Caco-2 (cell line): ENCODE measurements around the gene CRYZ. TPM values are rescaled to one million over a fixed set of nuclear protein-coding genes. Genes with fewer than 3 reads are reported as not detected.
"Not testable (repeated sequence)": the region's sequence is repeated elsewhere in the genome, so short reads cannot be mapped to it uniquely, and the experiment has no call there.

Source experiments
- BruUV-seq: library from RNA; stranded (reverse); fragments of 400-500 nt; replicated peaks from 2 replicates; lab custom pipeline; 2021; lab: Mats Ljungman, UMichigan
- CTCF ChIA-PET: fragments of 300-600 bp; sonication (Branson Sonifier 250); formaldehyde crosslinking; loops from one replicate; lab custom pipeline; 2022; ENCODE audit warnings: antibody characterized with exemption; lab: Charles Lee
- POLR2A ChIA-PET: fragments of 300-600 bp; sonication (Branson Sonifier 250); formaldehyde crosslinking; loops from one replicate; lab custom pipeline; 2022; ENCODE audit warnings: antibody characterized with exemption; lab: Charles Lee
- DNase-seq, 2 experiments: peaks; one replicate each; pipeline versions ENCODE4 v3.0.0 to v3.0.0-alpha.2; 2020 to 2022
- H3K27me3 ChIP-seq: replicated peaks from 2 replicates; pipeline ENCODE4 v1.6.0; 2011; ENCODE audit warnings: low read length; ENCODE audit not compliant: control insufficient read depth, insufficient read depth
- H3K36me3 ChIP-seq: 2 replicates; pipeline ENCODE4 v1.5.1; 2011; ENCODE audit warnings: low read length; ENCODE audit not compliant: control insufficient read depth, insufficient read depth
- H3K4me1 ChIP-seq: fragments of 250-450 bp; sonication (Bioruptor Pico); 2 replicates; pipeline ENCODE4 v1.5.1; 2020; ENCODE audit warnings: mild to moderate bottlenecking
- H3K4me3 ChIP-seq: 2 replicates; pipeline ENCODE4 v1.5.1; 2011; ENCODE audit warnings: low read depth, mild to moderate bottlenecking, control low read depth, low read length
- H3K9me3 ChIP-seq: fragments of 250-450 bp; sonication (Bioruptor Pico); 2 replicates; pipeline ENCODE4 v1.5.1; 2020; ENCODE audit warnings: mild to moderate bottlenecking, moderate library complexity
- H3K27ac Mint-ChIP-seq: one replicate; pipeline ENCODE4 v1.8.0; 2022; ENCODE audit warnings: mixed read lengths; ENCODE audit not compliant: unreplicated experiment
- H3K27me3 Mint-ChIP-seq: one replicate; pipeline ENCODE4 v1.8.0; 2022; ENCODE audit warnings: mixed read lengths; ENCODE audit not compliant: insufficient read depth, unreplicated experiment
- H3K36me3 Mint-ChIP-seq: one replicate; pipeline ENCODE4 v1.8.0; 2022; ENCODE audit warnings: mild to moderate bottlenecking, mixed read lengths; ENCODE audit not compliant: insufficient read depth, unreplicated experiment
- H3K4me1 Mint-ChIP-seq: one replicate; pipeline ENCODE4 v1.8.0; 2022; ENCODE audit warnings: low read depth, mixed read lengths; ENCODE audit not compliant: unreplicated experiment
- H3K4me3 Mint-ChIP-seq: one replicate; pipeline ENCODE4 v1.8.0; 2022; ENCODE audit warnings: mild to moderate bottlenecking, moderate library complexity, mixed read lengths; ENCODE audit not compliant: unreplicated experiment
- H3K9me3 Mint-ChIP-seq: one replicate; pipeline ENCODE4 v1.8.0; 2022; ENCODE audit warnings: mixed read lengths; ENCODE audit not compliant: unreplicated experiment
- CTCF ChIP-seq, 2 experiments: fragments of 200-600 bp in 1 of 2; IDR thresholded peaks; 1 replicate in 1 of 2; 2 replicates in 1 of 2; pipeline versions ENCODE4 v1.5.1 to v1.8.0; 2011 to 2022; ENCODE audit warnings: antibody characterized with exemption in 1 of 2, control low read depth in 1 of 2, inconsistent platforms in 1 of 2, low read depth in 1 of 2, low read length in 1 of 2, mild to moderate bottlenecking in 1 of 2, moderate library complexity in 1 of 2; ENCODE audit not compliant: insufficient read depth in 1 of 2, severe bottlenecking in 1 of 2, unreplicated experiment in 1 of 2
- intact Hi-C: fragments of 100-400 bp; cut with micrococcal nuclease; formaldehyde crosslinking; loops from one replicate; pipeline ENCODE4 v1.10.0; 2022; ENCODE audit not compliant: unreplicated experiment
- total RNA-seq: library from RNA; stranded (reverse); gene quantifications from 2 replicates; pipeline ENCODE4 v1.2.3, GENCODE V29; 2022

The CRYZ gene
- total RNA-seq, 1 experiment from 2014 or later: 54.3 TPM

- Histone ChIP-seq H3K4me1 (no peaks in the 10 kb centered on the region), H3K4me3 (no peak overlapping the region), H3K36me3 (no peaks in the 10 kb centered on the region; the same call in none of the 2 replicates), H3K27me3 (no peaks in the 10 kb centered on the region), H3K9me3 (no peaks in the 10 kb centered on the region)
- ChIA-PET CTCF (no interaction called here), POLR2A (no interaction called here)
- H3K27ac Mint-ChIP-seq: no peak overlapping the region
- intact Hi-C loops: no loop called here
- H3K4me3 Mint-ChIP-seq: no peak overlapping the region
- H3K36me3 Mint-ChIP-seq: peaks cover 19% of the 10 kb centered on the region
- no peak for DNase-seq
- no peaks in the 10 kb centered on the region for H3K4me1 Mint-ChIP-seq
- no TSS peak for BruUV-seq
- no peak for TF ChIP-seq CTCF (IDR thresholded peaks at IDR 0.05; ENCODE audit: insufficient read depth in 1 of 2, low read depth in 1 of 2, low read length in 1 of 2, severe bottlenecking in 1 of 2, unreplicated experiment in 1 of 2)
- no peaks in the 10 kb centered on the region for H3K9me3 Mint-ChIP-seq
- H3K27me3 Mint-ChIP-seq: no peaks in the 10 kb centered on the region
Measured at GRCh38 chr1:74737333-74737732, 4.5 kb upstream of the CRYZ start.

GRCh38 chr1:74733604-74734484 is 994 bp upstream of the CRYZ start:
- peaks cover 15% of the 10 kb centered on the region for H3K36me3 Mint-ChIP-seq
- peak in 1 of 2 experiments; percentile 57 for DNase-seq
- Histone ChIP-seq H3K9me3 (no peaks in the 10 kb centered on the region), H3K4me3 (peak overlapping the region; percentile 63), H3K27me3 (no peaks in the 10 kb centered on the region), H3K36me3 (no peaks in the 10 kb centered on the region; the same call in 1 of the 2 replicates), H3K4me1 (peaks cover 15% of the 10 kb centered on the region; the same call in 1 of the 2 replicates)
- TF ChIP-seq CTCF (IDR thresholded peaks at IDR 0.05; ENCODE audit: insufficient read depth in 1 of 2, low read depth in 1 of 2, low read length in 1 of 2, severe bottlenecking in 1 of 2, unreplicated experiment in 1 of 2): peak; percentile 51 to 57
- peak overlapping the region; percentile 94 for H3K27ac Mint-ChIP-seq
- H3K9me3 Mint-ChIP-seq: no peaks in the 10 kb centered on the region
- BruUV-seq: no TSS peak
- no peaks in the 10 kb centered on the region for H3K27me3 Mint-ChIP-seq
- H3K4me3 Mint-ChIP-seq: peak overlapping the region; percentile 83
- ChIA-PET POLR2A (interaction anchor here (1.1 kb wide), 1 partner anchor 21 kb away, joined by 4 read pairs; no protein-coding TSS in a partner anchor), CTCF (interaction anchor here (1.1 to 1.6 kb wide), 4 partner anchors 21 to 230 kb away, joined by 3 to 7 read pairs (median 5); no protein-coding TSS in a partner anchor)
- no peaks in the 10 kb centered on the region for H3K4me1 Mint-ChIP-seq
- intact Hi-C loops: loop anchor here (1.0 to 5.0 kb wide), 3 partner anchors 21 to 537 kb away; partner anchors contain the start of genes FPGT and LRRIQ3

- not testable (repeated sequence) for H3K4me1 Mint-ChIP-seq, H3K36me3 Mint-ChIP-seq, H3K9me3 ChIP-seq, H3K27me3 ChIP-seq, BruUV-seq, H3K9me3 Mint-ChIP-seq, H3K36me3 ChIP-seq, H3K27me3 Mint-ChIP-seq
- H3K4me1 ChIP-seq: peaks cover 15% of the 10 kb centered on the region; the same call in 1 of the 2 replicates
- peak in 1 of 2 experiments; percentile 12 for DNase-seq
- peak overlapping the region; percentile 63 for H3K4me3 ChIP-seq
- intact Hi-C loops: loop anchor here (2.0 to 5.0 kb wide), 2 partner anchors 40 to 535 kb away; partner anchors contain the start of genes FPGT and LRRIQ3
- H3K27ac Mint-ChIP-seq: peak overlapping the region; percentile 94
- H3K4me3 Mint-ChIP-seq: peak overlapping the region; percentile 83
- POLR2A ChIA-PET: interaction anchor here (0.8 to 1.1 kb wide), 2 partner anchors 19 to 20 kb away, joined by 4 to 5 read pairs; no protein-coding TSS in a partner anchor
- CTCF ChIA-PET: interaction anchor here (0.5 to 1.6 kb wide), 5 partner anchors 20 to 342 kb away, joined by 3 to 7 read pairs (median 4); no protein-coding TSS in a partner anchor
Measured at GRCh38 chr1:74732071-74732946, 541 bp downstream of the CRYZ start.
